Measurements from ENCODE around the gene IL3RA.

IL3RA gene

GRCh38 chrX:1390621-1391369 is 54.2 kb downstream of the IL3RA start:
- POLR2A ChIA-PET = no interaction called here
- TF ChIP-seq CTCF (IDR thresholded peaks at IDR 0.05; ENCODE audit: control extremely low read depth, extremely low read depth, low read depth, missing control alignments) = no peak
- no peak for DNase-seq (ENCODE audit: extremely low spot score)
- CTCF ChIA-PET = no interaction called here

GRCh38 chrX:1391370-1391706 is 54.8 kb downstream of the IL3RA start:
- ChIA-PET POLR2A (no interaction called here), CTCF (no interaction called here)
- no peak for TF ChIP-seq CTCF (IDR thresholded peaks at IDR 0.05; ENCODE audit: control extremely low read depth, extremely low read depth, low read depth, missing control alignments)
- peak; percentile 95 for DNase-seq (ENCODE audit: extremely low spot score)

- DNase-seq (ENCODE audit: extremely low spot score) = peak; percentile 100
- ChIA-PET POLR2A (no interaction called here), CTCF (no interaction called here)
- TF ChIP-seq CTCF (IDR thresholded peaks at IDR 0.05; ENCODE audit: control extremely low read depth, extremely low read depth, low read depth, missing control alignments) = no peak
Observed at GRCh38 chrX:1391707-1392375, 55.3 kb downstream of the IL3RA start, which contains the start of gene SLC25A6. TSS of gene SLC25A6 (minus strand) at chrX:1392113. CDS start at chrX:1392009, 104 bp downstream.

- peak; percentile 73 for DNase-seq (ENCODE audit: extremely low spot score)
- CTCF ChIA-PET = no interaction called here
- POLR2A ChIA-PET = no interaction called here
- no peak for TF ChIP-seq CTCF (IDR thresholded peaks at IDR 0.05; ENCODE audit: control extremely low read depth, extremely low read depth, low read depth, missing control alignments)
Observed at GRCh38 chrX:1392376-1393068, 55.9 kb downstream of the IL3RA start.

GRCh38 chrX:1393871-1394615 is 57.5 kb downstream of the IL3RA start:
- CTCF ChIA-PET = no interaction called here
- TF ChIP-seq CTCF (IDR thresholded peaks at IDR 0.05; ENCODE audit: control extremely low read depth, extremely low read depth, low read depth, missing control alignments) = no peak
- POLR2A ChIA-PET = no interaction called here
- no peak for DNase-seq (ENCODE audit: extremely low spot score)

Data from GM10248 (cell line).